Tibial artery (tissue), 4 donors: ENCODE results near the gene SLC16A7.

ENCODE experiments used
- DNase-seq, 2 donors: peaks; one replicate each; pipeline ENCODE4 v3.0.0-alpha.2; 2019
- H3K27ac ChIP-seq, 2 donors: fragments of 200-600 bp; sonication (generic) in 1 of 2; 1 replicate in 1 of 2; 2 replicates in 1 of 2; pipeline ENCODE4 v1.5.1; 2018 to 2019; ENCODE audit warnings: mild to moderate bottlenecking in 1 of 2
- H3K27me3 ChIP-seq, 2 donors: fragments of 200-600 bp; sonication (generic) in 1 of 2; one replicate each; pipeline versions ENCODE4 v1.5.1 to v1.6.0; 2016 to 2019
- H3K36me3 ChIP-seq, 3 donors: fragments of 200-600 bp; sonication (generic) in 2 of 3; one replicate each; pipeline ENCODE4 v1.5.1; 2016 to 2019; ENCODE audit warnings: mild to moderate bottlenecking in 2 of 3
- H3K4me1 ChIP-seq, 4 donors: fragments of 200-600 bp; sonication (generic) in 2 of 4; 1 replicate in 3 of 4; 2 replicates in 1 of 4; pipeline ENCODE4 v1.5.1; 2016 to 2019
- H3K4me3 ChIP-seq, 2 donors: fragments of 200-600 bp; sonication (generic) in 1 of 2; 1 replicate in 1 of 2; 2 replicates in 1 of 2; pipeline ENCODE4 v1.5.1; 2018 to 2019; ENCODE audit warnings: mild to moderate bottlenecking in 2 of 2
- H3K9me3 ChIP-seq, 3 donors: fragments of 200-600 bp; sonication (generic) in 1 of 3; one replicate each; pipeline ENCODE4 v1.5.1; 2016 to 2019
- CTCF ChIP-seq, 2 experiments: fragments of 200-600 bp in 1 of 2; fragments of 450-650 bp in 1 of 2; IDR thresholded peaks; one replicate each; pipeline ENCODE4 v1.5.1; 2017 to 2019; ENCODE audit warnings: antibody characterized with exemption in 2 of 2, mild to moderate bottlenecking in 1 of 2, moderate library complexity in 1 of 2
- intact Hi-C: fragments of 100-400 bp; cut with DNase I; formaldehyde crosslinking; loops from one replicate; pipeline ENCODE4 v1.15.0; 2023; ENCODE audit warnings: low total_unique reads

Gene SLC16A7

GRCh38 chr12:59632408-59632807 is 36.6 kb downstream of the SLC16A7 start:
- TF ChIP-seq CTCF (IDR thresholded peaks at IDR 0.05): no peak
- Histone ChIP-seq H3K36me3 (no peaks in the 10 kb centered on the region), H3K4me3 (no peak overlapping the region), H3K27me3 (no peaks in the 10 kb centered on the region), H3K27ac (no peak overlapping the region), H3K4me1 (peaks cover 0 to 24% (median 0%) of the 10 kb centered on the region in 4 donors), H3K9me3 (no peaks in the 10 kb centered on the region)
- DNase-seq: peak; percentile 39 to 74
- intact Hi-C loops: no loop called here

GRCh38 chr12:59634254-59634653 is 38.4 kb downstream of the SLC16A7 start:
- Histone ChIP-seq H3K9me3 (no peaks in the 10 kb centered on the region), H3K36me3 (no peaks in the 10 kb centered on the region), H3K27ac (no peak overlapping the region), H3K4me1 (peaks cover 0 to 24% (median 0%) of the 10 kb centered on the region in 4 donors), H3K27me3 (no peaks in the 10 kb centered on the region), H3K4me3 (no peak overlapping the region)
- intact Hi-C loops: no loop called here
- no peak for DNase-seq
- TF ChIP-seq CTCF (IDR thresholded peaks at IDR 0.05): no peak

GRCh38 chr12:59636945-59637691 is 41.3 kb downstream of the SLC16A7 start:
- no peak for DNase-seq
- H3K36me3 ChIP-seq: no peaks in the 10 kb centered on the region
- no peaks in the 10 kb centered on the region for H3K27me3 ChIP-seq
- TF ChIP-seq CTCF (IDR thresholded peaks at IDR 0.05): no peak
- H3K4me3 ChIP-seq: no peak overlapping the region
- H3K27ac ChIP-seq: no peak overlapping the region
- H3K9me3 ChIP-seq: no peaks in the 10 kb centered on the region
- intact Hi-C loops: no loop called here
- H3K4me1 ChIP-seq: peaks cover 0 to 16% (median 0%) of the 10 kb centered on the region in 4 donors

DNA sequence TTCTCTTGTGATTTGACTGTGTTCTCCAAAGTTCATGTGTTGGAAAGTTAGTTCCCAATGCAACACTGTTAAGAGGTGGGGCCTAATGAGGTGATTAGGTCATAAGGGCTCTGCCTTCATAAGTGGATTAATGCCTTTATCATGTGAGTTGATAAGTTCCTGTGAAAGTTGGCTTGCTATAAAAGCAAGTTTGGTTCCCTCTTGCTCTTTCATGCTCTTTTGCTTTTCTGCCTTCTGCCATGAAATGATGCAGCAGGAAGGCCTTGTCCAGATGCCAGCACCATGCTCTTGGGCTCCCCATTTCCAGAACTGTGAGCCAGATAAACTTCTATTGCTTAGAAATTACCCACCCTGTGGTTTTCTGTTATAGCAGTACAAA is 41.9 kb downstream of the SLC16A7 start:
- Histone ChIP-seq H3K27ac (no peak overlapping the region), H3K9me3 (no peaks in the 10 kb centered on the region), H3K4me1 (peaks cover 0 to 10% (median 0%) of the 10 kb centered on the region in 4 donors), H3K4me3 (no peak overlapping the region), H3K27me3 (no peaks in the 10 kb centered on the region), H3K36me3 (no peaks in the 10 kb centered on the region)
- DNase-seq: no peak
- no peak for TF ChIP-seq CTCF (IDR thresholded peaks at IDR 0.05)
- intact Hi-C loops: no loop called here

DNA sequence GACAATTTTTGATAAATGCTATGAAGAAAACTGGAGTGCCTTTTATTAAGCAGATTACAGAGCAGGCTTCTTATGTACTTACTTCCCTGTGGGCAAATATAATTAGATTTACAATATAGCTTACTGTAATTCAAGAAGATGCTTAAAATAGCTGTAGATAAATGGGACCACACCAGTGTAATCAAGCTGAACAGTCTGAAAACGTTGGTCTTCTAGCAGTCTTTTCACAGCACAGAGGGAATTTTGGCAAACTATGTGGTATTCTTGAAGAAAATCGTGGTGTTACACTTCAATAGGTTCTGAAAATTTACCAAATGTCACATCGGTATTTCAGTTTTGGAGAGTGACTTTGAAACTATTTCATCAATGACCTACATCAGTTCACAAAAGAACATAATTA is 47.7 kb downstream of the SLC16A7 start:
- TF ChIP-seq CTCF (IDR thresholded peaks at IDR 0.05): no peak
- intact Hi-C loops: no loop called here
- Histone ChIP-seq H3K4me3 (no peak overlapping the region), H3K27ac (no peak overlapping the region), H3K4me1 (peaks cover 0 to 3% (median 0%) of the 10 kb centered on the region in 4 donors), H3K36me3 (no peaks in the 10 kb centered on the region), H3K27me3 (no peaks in the 10 kb centered on the region), H3K9me3 (no peaks in the 10 kb centered on the region)
- no peak for DNase-seq
